Thoracic aorta (tissue), 2 donors: ENCODE data around the gene RASA3. TPM values are rescaled to one million over a fixed set of nuclear protein-coding genes. Genes with fewer than 3 reads are reported as not detected.

Source experiments
- ATAC-seq: fragments of 150-250 bp; one replicate; pipeline ENCODE4 v1.8.0; 2017; ENCODE audit warnings: low read depth; ENCODE audit not compliant: insufficient number of reproducible peaks, low FRiP score
- DNase-seq: peaks from one replicate; pipeline ENCODE4 v3.0.0-alpha.2; 2020; ENCODE audit warnings: low spot score
- H3K27ac ChIP-seq, 2 donors: fragments of 200-600 bp; sonication (generic); 1 replicate in 1 of 2; 2 replicates in 1 of 2; pipeline ENCODE4 v1.5.1; 2016; ENCODE audit warnings: mild to moderate bottlenecking in 2 of 2, moderate library complexity in 2 of 2
- H3K27me3 ChIP-seq: fragments of 200-600 bp; sonication (generic); replicated peaks from 2 replicates; pipeline ENCODE4 v1.6.0; 2016; ENCODE audit warnings: mild to moderate bottlenecking; ENCODE audit not compliant: insufficient read depth
- H3K36me3 ChIP-seq: fragments of 200-600 bp; sonication (generic); one replicate; pipeline ENCODE4 v1.5.1; 2016
- H3K4me1 ChIP-seq, 2 donors: fragments of 200-600 bp; sonication (generic); 1 replicate in 1 of 2; 2 replicates in 1 of 2; pipeline versions ENCODE4 v1.5.1 to v1.6.0; 2016; ENCODE audit warnings: low read depth in 2 of 2, mild to moderate bottlenecking in 1 of 2; ENCODE audit not compliant: control insufficient read depth in 1 of 2
- H3K4me3 ChIP-seq: fragments of 200-600 bp; sonication (generic); 2 replicates; pipeline ENCODE4 v1.5.1; 2016; ENCODE audit warnings: mild to moderate bottlenecking
- H3K9me3 ChIP-seq: fragments of 200-600 bp; sonication (generic); 2 replicates; pipeline ENCODE4 v1.5.1; 2016
- total RNA-seq, 2 donors: library from RNA; depleted of rRNA; stranded (reverse); fragments of >200 nt; gene quantifications; one replicate each; pipeline versions ENCODE4 v1.1.0 to v1.2.3, GENCODE V29; 2016
- TF ChIP-seq, protein P1 (sequence below): fragments of 200-600 bp; sonication (generic); IDR thresholded peaks from one replicate; pipeline ENCODE4 v1.5.1; 2019; ENCODE audit warnings: antibody characterized with exemption

RASA3 gene
- total RNA-seq, 2 donors from 2014 or later: 38.9 to 48.6 TPM

GRCh38 chr13:114000151-114001040 lies 132.0 kb downstream of the RASA3 start:
- peaks cover 24% of the 10 kb centered on the region for H3K36me3 ChIP-seq
- H3K4me3 ChIP-seq: no peak overlapping the region
- no peak overlapping the region for H3K27ac ChIP-seq
- no peak for DNase-seq
- no peaks in the 10 kb centered on the region for H3K9me3 ChIP-seq
- TF ChIP-seq, protein P1, sequence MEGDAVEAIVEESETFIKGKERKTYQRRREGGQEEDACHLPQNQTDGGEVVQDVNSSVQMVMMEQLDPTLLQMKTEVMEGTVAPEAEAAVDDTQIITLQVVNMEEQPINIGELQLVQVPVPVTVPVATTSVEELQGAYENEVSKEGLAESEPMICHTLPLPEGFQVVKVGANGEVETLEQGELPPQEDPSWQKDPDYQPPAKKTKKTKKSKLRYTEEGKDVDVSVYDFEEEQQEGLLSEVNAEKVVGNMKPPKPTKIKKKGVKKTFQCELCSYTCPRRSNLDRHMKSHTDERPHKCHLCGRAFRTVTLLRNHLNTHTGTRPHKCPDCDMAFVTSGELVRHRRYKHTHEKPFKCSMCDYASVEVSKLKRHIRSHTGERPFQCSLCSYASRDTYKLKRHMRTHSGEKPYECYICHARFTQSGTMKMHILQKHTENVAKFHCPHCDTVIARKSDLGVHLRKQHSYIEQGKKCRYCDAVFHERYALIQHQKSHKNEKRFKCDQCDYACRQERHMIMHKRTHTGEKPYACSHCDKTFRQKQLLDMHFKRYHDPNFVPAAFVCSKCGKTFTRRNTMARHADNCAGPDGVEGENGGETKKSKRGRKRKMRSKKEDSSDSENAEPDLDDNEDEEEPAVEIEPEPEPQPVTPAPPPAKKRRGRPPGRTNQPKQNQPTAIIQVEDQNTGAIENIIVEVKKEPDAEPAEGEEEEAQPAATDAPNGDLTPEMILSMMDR: no peak
- H3K27me3 ChIP-seq: no peaks in the 10 kb centered on the region
- ATAC-seq: no peak
- peaks cover 0 to 15% of the 10 kb centered on the region in 2 donors for H3K4me1 ChIP-seq

- no peaks in the 10 kb centered on the region for H3K9me3 ChIP-seq
- H3K27me3 ChIP-seq: no peaks in the 10 kb centered on the region
- no peak overlapping the region for H3K27ac ChIP-seq
- peaks cover 0 to 15% of the 10 kb centered on the region in 2 donors for H3K4me1 ChIP-seq
- peaks cover 33% of the 10 kb centered on the region for H3K36me3 ChIP-seq
- TF ChIP-seq, protein P1: no peak
- no peak overlapping the region for H3K4me3 ChIP-seq
- ATAC-seq (no peak), DNase-seq (no peak)
Observed at GRCh38 chr13:113999618-113999910, 132.9 kb downstream of the RASA3 start.

- Histone ChIP-seq H3K9me3 (no peaks in the 10 kb centered on the region), H3K4me3 (no peak overlapping the region), H3K27ac (peak overlapping the region; percentile 45 to 50), H3K4me1 (peaks cover 0 to 15% of the 10 kb centered on the region in 2 donors), H3K27me3 (no peaks in the 10 kb centered on the region), H3K36me3 (peaks cover 36% of the 10 kb centered on the region)
- TF ChIP-seq, protein P1: no peak
- DNase-seq (no peak), ATAC-seq (no peak)
Observed at GRCh38 chr13:113998781-113999617, 133.4 kb downstream of the RASA3 start.

DNA sequence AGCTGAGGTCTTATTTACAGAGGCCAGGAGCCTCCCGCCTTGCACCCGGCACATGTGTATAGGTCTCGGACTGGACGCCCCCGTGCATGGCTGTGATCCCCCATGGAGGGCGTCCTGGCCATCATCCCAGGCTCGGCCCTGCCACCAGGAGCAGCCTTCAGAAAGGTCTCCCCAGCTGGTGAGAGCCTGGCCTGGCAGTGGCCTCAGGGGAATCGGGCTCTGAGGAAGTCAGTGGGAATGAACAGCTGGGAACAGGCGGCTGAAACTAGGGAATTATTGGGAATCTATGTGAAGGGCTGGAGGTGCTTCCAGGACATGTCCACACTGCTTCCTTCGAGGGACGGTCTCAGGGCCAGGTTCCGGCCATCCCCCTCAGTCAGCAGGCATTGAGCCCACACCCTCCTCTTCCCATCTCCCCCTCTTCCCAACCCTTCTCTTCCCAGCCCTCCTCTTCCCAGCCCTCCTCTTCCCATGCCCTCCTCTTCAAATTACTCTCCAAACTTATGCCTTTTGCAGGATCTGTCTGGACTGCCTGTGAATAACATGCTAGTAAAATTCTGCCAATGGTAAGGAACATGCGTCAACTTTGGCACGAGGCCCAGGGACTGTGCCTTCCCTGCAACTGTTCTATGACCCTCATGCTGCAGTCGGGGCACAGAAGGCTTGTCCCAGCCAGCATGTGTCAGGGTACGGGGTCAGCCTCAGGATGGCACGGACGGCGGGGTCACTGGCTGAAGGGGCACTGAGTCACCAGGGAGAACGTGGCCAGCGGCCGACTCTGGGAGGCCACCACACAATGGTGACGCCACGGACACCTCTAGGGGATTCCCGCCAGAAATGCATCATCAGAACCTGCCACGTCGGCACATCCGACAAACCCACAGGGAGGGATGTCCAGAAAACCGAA lies 134.3 kb downstream of the RASA3 start:
- Histone ChIP-seq H3K27ac (peak overlapping the region; percentile 45 to 63), H3K4me1 (peaks cover 0 to 15% of the 10 kb centered on the region in 2 donors), H3K27me3 (no peaks in the 10 kb centered on the region), H3K9me3 (no peaks in the 10 kb centered on the region), H3K4me3 (no peak overlapping the region), H3K36me3 (peaks cover 33% of the 10 kb centered on the region)
- DNase-seq (peak; percentile 68), ATAC-seq (peak; percentile 61)
- TF ChIP-seq, protein P1: no peak
